ENCODE results near the gene C7orf33. TPM values are rescaled to one million over a fixed set of nuclear protein-coding genes. Genes with fewer than 3 reads are reported as not detected.
"Not testable (repeated sequence)": the region's sequence is repeated elsewhere in the genome, so short reads cannot be mapped to it uniquely, and the experiment has no call there.

The C7orf33 gene
- total RNA-seq, 2 donors from 2014 or later: not detected

DNA sequence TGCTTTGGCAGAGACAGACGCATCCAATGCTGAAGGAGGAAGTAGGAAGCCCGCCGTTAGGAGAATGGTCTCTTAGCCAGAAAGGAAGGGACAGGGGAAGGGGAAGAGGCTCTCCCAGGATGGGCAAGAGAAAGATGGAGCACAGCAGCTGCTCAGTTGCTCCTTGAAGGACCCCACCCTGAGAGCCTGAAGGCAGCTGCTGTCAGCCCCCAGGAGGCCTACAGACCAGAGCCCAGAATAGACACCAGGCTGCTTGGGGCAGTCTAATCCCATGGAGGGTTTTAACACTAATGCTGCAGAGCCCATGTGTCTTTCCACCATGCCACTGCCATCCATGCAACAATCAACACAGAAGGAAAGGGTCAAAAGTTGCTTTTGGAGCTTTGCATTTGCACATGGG, 3.5 kb upstream of the C7orf33 start:
- H3K4me1 ChIP-seq (replicated peaks): no peaks in the 10 kb centered on the region
- intact Hi-C loops (cut with DNase I): no loop called here
- no peak overlapping the region for H3K27ac ChIP-seq
- 72% methylated on average over 3 of the region's 3 CpGs for WGBS
- H3K27me3 ChIP-seq (replicated peaks; ENCODE audit: insufficient read depth): no peaks in the 10 kb centered on the region
- TF ChIP-seq, protein P1, sequence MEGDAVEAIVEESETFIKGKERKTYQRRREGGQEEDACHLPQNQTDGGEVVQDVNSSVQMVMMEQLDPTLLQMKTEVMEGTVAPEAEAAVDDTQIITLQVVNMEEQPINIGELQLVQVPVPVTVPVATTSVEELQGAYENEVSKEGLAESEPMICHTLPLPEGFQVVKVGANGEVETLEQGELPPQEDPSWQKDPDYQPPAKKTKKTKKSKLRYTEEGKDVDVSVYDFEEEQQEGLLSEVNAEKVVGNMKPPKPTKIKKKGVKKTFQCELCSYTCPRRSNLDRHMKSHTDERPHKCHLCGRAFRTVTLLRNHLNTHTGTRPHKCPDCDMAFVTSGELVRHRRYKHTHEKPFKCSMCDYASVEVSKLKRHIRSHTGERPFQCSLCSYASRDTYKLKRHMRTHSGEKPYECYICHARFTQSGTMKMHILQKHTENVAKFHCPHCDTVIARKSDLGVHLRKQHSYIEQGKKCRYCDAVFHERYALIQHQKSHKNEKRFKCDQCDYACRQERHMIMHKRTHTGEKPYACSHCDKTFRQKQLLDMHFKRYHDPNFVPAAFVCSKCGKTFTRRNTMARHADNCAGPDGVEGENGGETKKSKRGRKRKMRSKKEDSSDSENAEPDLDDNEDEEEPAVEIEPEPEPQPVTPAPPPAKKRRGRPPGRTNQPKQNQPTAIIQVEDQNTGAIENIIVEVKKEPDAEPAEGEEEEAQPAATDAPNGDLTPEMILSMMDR (IDR thresholded peaks at IDR 0.05): no peak
- no peak for TF ChIP-seq POLR2AphosphoS5 (IDR thresholded peaks at IDR 0.05)
- TF ChIP-seq POLR2A (IDR thresholded peaks at IDR 0.05): no peak
- H3K9me3 ChIP-seq: no peaks in the 10 kb centered on the region
- no peak for DNase-seq (ENCODE audit: low spot score)
- no peak overlapping the region for H3K4me3 ChIP-seq
- H3K36me3 ChIP-seq: no peaks in the 10 kb centered on the region

DNA sequence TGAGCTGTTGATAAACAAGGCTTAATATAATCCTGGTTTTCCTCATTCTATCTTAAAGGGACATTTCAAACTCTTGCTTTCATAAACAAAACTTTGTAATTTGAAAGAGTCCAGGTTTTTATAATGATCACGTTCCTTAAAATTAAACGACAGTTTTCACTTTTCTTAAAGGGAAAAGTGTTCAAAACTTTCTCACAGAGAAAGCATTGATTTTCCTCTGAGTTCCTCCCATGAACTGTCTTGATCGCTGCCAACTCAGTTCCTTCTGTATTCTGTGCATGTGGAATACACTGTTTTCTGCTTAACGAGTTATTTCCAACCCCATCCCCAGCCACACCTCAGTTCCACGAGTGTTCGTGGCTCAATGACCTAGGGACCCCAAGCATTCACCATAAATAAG, 2.4 kb upstream of the C7orf33 start:
- H3K36me3 ChIP-seq: no peaks in the 10 kb centered on the region
- intact Hi-C loops (cut with DNase I): no loop called here
- no peaks in the 10 kb centered on the region for H3K4me1 ChIP-seq (replicated peaks)
- no peak overlapping the region for H3K27ac ChIP-seq
- TF ChIP-seq POLR2A (IDR thresholded peaks at IDR 0.05): no peak
- no peak for TF ChIP-seq POLR2AphosphoS5 (IDR thresholded peaks at IDR 0.05)
- TF ChIP-seq, protein P1 (IDR thresholded peaks at IDR 0.05): no peak
- no peaks in the 10 kb centered on the region for H3K9me3 ChIP-seq
- 44% methylated on average over 6 of the region's 6 CpGs for WGBS
- no peak overlapping the region for H3K4me3 ChIP-seq
- no peaks in the 10 kb centered on the region for H3K27me3 ChIP-seq (replicated peaks; ENCODE audit: insufficient read depth)
- no peak for DNase-seq (ENCODE audit: low spot score)

DNA sequence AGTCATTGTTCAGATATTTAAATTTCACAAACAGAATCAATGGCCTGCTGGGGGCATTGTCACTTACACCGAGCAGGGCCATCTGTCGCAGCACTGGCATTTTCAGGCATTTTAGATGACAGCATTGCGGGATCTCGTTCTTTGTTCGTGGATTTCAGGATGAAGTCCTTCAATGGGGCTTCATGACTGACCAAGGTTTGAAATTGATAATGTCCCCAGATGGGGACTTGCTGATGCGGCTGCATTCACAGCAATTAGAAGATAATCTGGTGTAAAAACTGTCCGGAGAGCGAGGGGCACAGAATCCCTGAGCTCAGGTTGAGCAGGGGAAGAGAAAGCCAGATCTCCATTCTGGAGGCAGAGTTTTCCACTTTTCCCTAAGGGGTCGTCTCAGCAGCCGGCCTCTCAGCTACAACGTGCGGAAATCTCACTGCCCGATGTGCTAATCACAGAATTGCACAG, 1.9 kb upstream of the C7orf33 start:
- 82% methylated on average over 13 of the region's 13 CpGs for WGBS
- H3K36me3 ChIP-seq: no peaks in the 10 kb centered on the region
- no peak overlapping the region for H3K27ac ChIP-seq
- no peaks in the 10 kb centered on the region for H3K27me3 ChIP-seq (replicated peaks; ENCODE audit: insufficient read depth)
- H3K4me1 ChIP-seq (replicated peaks): no peaks in the 10 kb centered on the region
- no peaks in the 10 kb centered on the region for H3K9me3 ChIP-seq
- H3K4me3 ChIP-seq: no peak overlapping the region
- no peak for TF ChIP-seq POLR2A (IDR thresholded peaks at IDR 0.05)
- TF ChIP-seq, protein P1 (IDR thresholded peaks at IDR 0.05): no peak
- no peak for TF ChIP-seq POLR2AphosphoS5 (IDR thresholded peaks at IDR 0.05)
- DNase-seq (ENCODE audit: low spot score): no peak
- intact Hi-C loops (cut with DNase I): no loop called here

DNA sequence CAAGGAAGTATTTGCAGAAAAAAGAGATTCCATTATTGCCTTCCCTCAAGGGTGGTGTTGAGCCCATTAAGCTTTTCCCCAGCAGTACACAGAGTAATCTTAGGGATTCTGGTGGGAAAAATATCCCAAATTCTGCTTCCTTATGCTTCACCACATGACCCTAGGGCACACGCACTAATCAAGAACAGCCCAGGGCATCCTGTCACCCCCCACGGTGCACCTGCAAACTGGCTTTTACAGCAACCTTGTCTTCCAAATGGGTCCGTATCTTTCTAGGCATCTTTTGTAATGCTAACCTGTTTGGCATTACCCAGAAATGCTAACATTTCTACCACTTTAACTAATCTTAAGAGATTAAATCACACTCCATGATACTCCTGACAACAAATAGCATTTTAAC, 926 bp upstream of the C7orf33 start:
- no peak overlapping the region for H3K27ac ChIP-seq
- no peaks in the 10 kb centered on the region for H3K9me3 ChIP-seq
- no peaks in the 10 kb centered on the region for H3K27me3 ChIP-seq (replicated peaks; ENCODE audit: insufficient read depth)
- intact Hi-C loops (cut with DNase I): no loop called here
- 60% methylated on average over 3 of the region's 3 CpGs for WGBS
- H3K4me1 ChIP-seq (replicated peaks): no peaks in the 10 kb centered on the region
- no peaks in the 10 kb centered on the region for H3K36me3 ChIP-seq
- no peak for DNase-seq (ENCODE audit: low spot score)
- no peak overlapping the region for H3K4me3 ChIP-seq
- TF ChIP-seq POLR2A (IDR thresholded peaks at IDR 0.05) (no peak), POLR2AphosphoS5 (IDR thresholded peaks at IDR 0.05) (no peak)
- TF ChIP-seq, protein P1 (IDR thresholded peaks at IDR 0.05): no peak

DNA sequence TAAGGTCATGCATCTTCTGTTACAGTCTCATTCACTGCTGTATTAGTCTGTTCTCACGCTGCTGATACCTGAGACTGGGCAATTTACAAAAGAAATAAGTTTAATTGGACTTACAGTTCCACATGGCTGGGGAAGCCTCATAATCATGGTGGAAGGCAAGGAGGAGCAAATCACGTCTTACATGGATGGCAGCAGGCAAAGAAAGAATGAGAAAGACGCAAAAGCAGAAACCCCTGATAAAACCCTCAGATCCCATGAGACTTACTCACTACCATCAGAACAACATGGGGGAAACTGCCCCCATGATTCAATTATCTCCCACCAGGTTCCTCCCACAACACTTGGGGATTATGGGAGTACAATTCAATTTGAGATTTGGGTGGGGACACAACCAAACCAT, 5.8 kb downstream of the C7orf33 start:
- H3K27ac ChIP-seq; H3K4me3 ChIP-seq; H3K27me3 ChIP-seq (replicated peaks; ENCODE audit: insufficient read depth); H3K9me3 ChIP-seq; DNase-seq (ENCODE audit: low spot score); intact Hi-C loops (cut with DNase I); H3K36me3 ChIP-seq; H3K4me1 ChIP-seq (replicated peaks): not testable (repeated sequence)
- WGBS: 84% methylated on average over 3 of the region's 3 CpGs
